ENCODE results near the gene TARBP1.

The TARBP1 gene

DNA sequence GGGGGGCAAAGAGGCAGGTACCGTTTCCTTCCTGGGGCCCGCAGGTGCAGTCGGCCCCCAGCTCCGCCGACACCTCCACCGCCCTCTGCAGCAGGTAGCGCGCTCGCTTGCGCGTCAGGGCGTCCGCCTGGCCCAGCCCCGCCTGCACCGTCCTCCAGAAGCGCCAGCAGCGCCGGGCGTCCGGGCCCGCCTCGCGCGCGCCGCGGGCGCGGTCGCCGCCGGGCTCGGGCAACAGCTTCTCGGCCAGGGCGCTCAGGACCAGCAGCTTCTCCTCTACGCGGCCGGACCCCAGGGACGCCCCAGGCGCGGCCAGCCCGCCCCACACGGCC is 863 bp downstream of the TARBP1 start:
- no peaks in the 10 kb centered on the region for H3K27me3 ChIP-seq (replicated peaks; ENCODE audit: control insufficient read depth, insufficient read depth, low read length)
- peaks cover 11% of the 10 kb centered on the region for H3K4me1 ChIP-seq (ENCODE audit: control insufficient read depth, insufficient read depth, low read length)
- peak; percentile 72 for DNase-seq (ENCODE audit: low read depth)
- H3K9ac ChIP-seq (ENCODE audit: low read length) = peak overlapping the region; percentile 87
- peak overlapping the region; percentile 84 for H3K4me3 ChIP-seq (ENCODE audit: low read length)
- no peaks in the 10 kb centered on the region for H3K9me3 ChIP-seq (ENCODE audit: control insufficient read depth, low read length)
- H3K36me3 ChIP-seq (ENCODE audit: control insufficient read depth, insufficient read depth, low read length, severe bottlenecking) = no peaks in the 10 kb centered on the region

DNA sequence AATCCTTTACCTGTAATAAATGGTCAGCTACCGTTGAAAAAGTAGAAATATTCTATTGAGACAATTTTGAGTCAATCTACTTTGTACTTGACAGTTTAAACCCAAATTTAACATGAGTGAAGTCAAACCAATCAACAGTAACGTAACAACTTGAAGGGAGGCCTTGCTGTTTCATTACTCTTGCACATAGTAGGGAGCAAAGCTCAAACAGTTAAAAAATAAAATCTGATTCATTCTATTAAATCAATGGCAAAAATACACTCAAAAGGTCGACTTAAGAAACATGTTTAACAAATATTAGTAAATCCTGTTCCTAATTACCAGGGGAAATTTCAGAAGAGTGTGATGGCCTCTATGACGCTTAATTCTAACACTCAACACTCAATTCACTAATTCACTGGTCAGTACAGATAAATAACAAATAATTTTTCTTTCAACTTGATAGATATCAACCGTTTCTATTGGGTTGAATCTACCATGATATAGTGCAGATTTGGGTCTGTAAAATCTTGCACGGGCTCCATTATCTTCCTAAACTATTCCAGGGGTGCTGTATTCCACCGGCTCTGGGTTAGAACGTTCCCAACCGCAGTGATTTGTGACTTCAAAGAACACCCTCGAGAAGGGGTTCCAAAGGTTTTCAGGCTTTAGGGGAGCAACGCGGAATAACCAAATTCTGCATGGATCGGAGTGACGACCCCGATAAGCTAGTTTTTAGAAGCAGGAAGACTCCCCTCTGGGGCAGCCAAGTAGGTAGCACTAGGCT is 1.4 kb downstream of the TARBP1 start:
- H3K4me1 ChIP-seq (ENCODE audit: control insufficient read depth, insufficient read depth, low read length) = peaks cover 11% of the 10 kb centered on the region
- H3K27me3 ChIP-seq (replicated peaks; ENCODE audit: control insufficient read depth, insufficient read depth, low read length) = no peaks in the 10 kb centered on the region
- no peaks in the 10 kb centered on the region for H3K9me3 ChIP-seq (ENCODE audit: control insufficient read depth, low read length)
- H3K9ac ChIP-seq (ENCODE audit: low read length) = peak overlapping the region; percentile 87
- no peaks in the 10 kb centered on the region for H3K36me3 ChIP-seq (ENCODE audit: control insufficient read depth, insufficient read depth, low read length, severe bottlenecking)
- no peak for DNase-seq (ENCODE audit: low read depth)
- H3K4me3 ChIP-seq (ENCODE audit: low read length) = peak overlapping the region; percentile 84

- H3K36me3 ChIP-seq (ENCODE audit: control insufficient read depth, insufficient read depth, low read length, severe bottlenecking) = no peaks in the 10 kb centered on the region
- no peak for DNase-seq (ENCODE audit: low read depth)
- no peak overlapping the region for H3K4me3 ChIP-seq (ENCODE audit: low read length)
- no peaks in the 10 kb centered on the region for H3K9me3 ChIP-seq (ENCODE audit: control insufficient read depth, low read length)
- no peaks in the 10 kb centered on the region for H3K27me3 ChIP-seq (replicated peaks; ENCODE audit: control insufficient read depth, insufficient read depth, low read length)
- H3K9ac ChIP-seq (ENCODE audit: low read length) = no peak overlapping the region
- H3K4me1 ChIP-seq (ENCODE audit: control insufficient read depth, insufficient read depth, low read length) = peaks cover 11% of the 10 kb centered on the region
Observed at GRCh38 chr1:234476172-234476571, 2.8 kb downstream of the TARBP1 start.

- DNase-seq (ENCODE audit: low read depth) = no peak
- Histone ChIP-seq H3K4me1 (ENCODE audit: control insufficient read depth, insufficient read depth, low read length) (peaks cover 11% of the 10 kb centered on the region), H3K36me3 (ENCODE audit: control insufficient read depth, insufficient read depth, low read length, severe bottlenecking) (no peaks in the 10 kb centered on the region), H3K9ac (ENCODE audit: low read length) (no peak overlapping the region), H3K9me3 (ENCODE audit: control insufficient read depth, low read length) (no peaks in the 10 kb centered on the region), H3K27me3 (replicated peaks; ENCODE audit: control insufficient read depth, insufficient read depth, low read length) (no peaks in the 10 kb centered on the region), H3K4me3 (ENCODE audit: low read length) (no peak overlapping the region)
Observed at GRCh38 chr1:234475167-234475793, 3.7 kb downstream of the TARBP1 start.

- peaks cover 11% of the 10 kb centered on the region for H3K4me1 ChIP-seq (ENCODE audit: control insufficient read depth, insufficient read depth, low read length)
- H3K9ac ChIP-seq (ENCODE audit: low read length) = no peak overlapping the region
- no peak overlapping the region for H3K4me3 ChIP-seq (ENCODE audit: low read length)
- H3K36me3 ChIP-seq (ENCODE audit: control insufficient read depth, insufficient read depth, low read length, severe bottlenecking) = no peaks in the 10 kb centered on the region
- peak; percentile 28 for DNase-seq (ENCODE audit: low read depth)
- no peaks in the 10 kb centered on the region for H3K27me3 ChIP-seq (replicated peaks; ENCODE audit: control insufficient read depth, insufficient read depth, low read length)
- no peaks in the 10 kb centered on the region for H3K9me3 ChIP-seq (ENCODE audit: control insufficient read depth, low read length)
Observed at GRCh38 chr1:234474375-234474774, 4.6 kb downstream of the TARBP1 start.

- H3K36me3 ChIP-seq (ENCODE audit: control insufficient read depth, insufficient read depth, low read length, severe bottlenecking) = no peaks in the 10 kb centered on the region
- H3K27me3 ChIP-seq (replicated peaks; ENCODE audit: control insufficient read depth, insufficient read depth, low read length) = no peaks in the 10 kb centered on the region
- no peak overlapping the region for H3K9ac ChIP-seq (ENCODE audit: low read length)
- H3K4me1 ChIP-seq (ENCODE audit: control insufficient read depth, insufficient read depth, low read length) = peaks cover 8% of the 10 kb centered on the region
- H3K9me3 ChIP-seq (ENCODE audit: control insufficient read depth, low read length) = no peaks in the 10 kb centered on the region
- no peak overlapping the region for H3K4me3 ChIP-seq (ENCODE audit: low read length)
- no peak for DNase-seq (ENCODE audit: low read depth)
Observed at GRCh38 chr1:234473118-234473517, 5.9 kb downstream of the TARBP1 start.

- no peaks in the 10 kb centered on the region for H3K9me3 ChIP-seq (ENCODE audit: control insufficient read depth, low read length)
- no peak for DNase-seq (ENCODE audit: low read depth)
- H3K4me1 ChIP-seq (ENCODE audit: control insufficient read depth, insufficient read depth, low read length) = no peaks in the 10 kb centered on the region
- no peaks in the 10 kb centered on the region for H3K27me3 ChIP-seq (replicated peaks; ENCODE audit: control insufficient read depth, insufficient read depth, low read length)
- H3K36me3 ChIP-seq (ENCODE audit: control insufficient read depth, insufficient read depth, low read length, severe bottlenecking) = peaks cover 21% of the 10 kb centered on the region
- no peak overlapping the region for H3K4me3 ChIP-seq (ENCODE audit: low read length)
- no peak overlapping the region for H3K9ac ChIP-seq (ENCODE audit: low read length)
Observed at GRCh38 chr1:234469376-234469775, 9.6 kb downstream of the TARBP1 start.

DNA sequence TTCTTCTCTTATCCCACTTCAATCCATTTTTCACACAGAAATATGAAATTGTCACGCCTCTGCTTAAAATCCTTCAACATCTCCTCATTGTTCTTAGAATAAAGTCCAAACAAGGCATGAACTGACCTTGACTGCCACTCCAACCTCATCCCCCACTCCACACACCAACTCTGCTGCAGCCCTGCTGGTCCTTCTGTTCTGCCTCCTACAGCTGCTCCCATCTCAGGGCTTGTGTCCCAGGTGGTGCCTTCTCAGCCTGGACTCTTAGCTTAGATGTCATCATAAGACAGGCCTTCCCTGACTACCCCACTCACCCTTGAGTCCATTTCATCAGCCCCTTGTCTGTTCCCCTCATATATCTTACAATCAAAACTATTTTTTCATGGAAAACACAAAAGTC is 10.4 kb downstream of the TARBP1 start:
- Histone ChIP-seq H3K9ac (ENCODE audit: low read length) (no peak overlapping the region), H3K27me3 (replicated peaks; ENCODE audit: control insufficient read depth, insufficient read depth, low read length) (no peaks in the 10 kb centered on the region), H3K9me3 (ENCODE audit: control insufficient read depth, low read length) (no peaks in the 10 kb centered on the region), H3K36me3 (ENCODE audit: control insufficient read depth, insufficient read depth, low read length, severe bottlenecking) (peaks cover 26% of the 10 kb centered on the region), H3K4me1 (ENCODE audit: control insufficient read depth, insufficient read depth, low read length) (no peaks in the 10 kb centered on the region), H3K4me3 (ENCODE audit: low read length) (no peak overlapping the region)
- DNase-seq (ENCODE audit: low read depth) = no peak

DNA sequence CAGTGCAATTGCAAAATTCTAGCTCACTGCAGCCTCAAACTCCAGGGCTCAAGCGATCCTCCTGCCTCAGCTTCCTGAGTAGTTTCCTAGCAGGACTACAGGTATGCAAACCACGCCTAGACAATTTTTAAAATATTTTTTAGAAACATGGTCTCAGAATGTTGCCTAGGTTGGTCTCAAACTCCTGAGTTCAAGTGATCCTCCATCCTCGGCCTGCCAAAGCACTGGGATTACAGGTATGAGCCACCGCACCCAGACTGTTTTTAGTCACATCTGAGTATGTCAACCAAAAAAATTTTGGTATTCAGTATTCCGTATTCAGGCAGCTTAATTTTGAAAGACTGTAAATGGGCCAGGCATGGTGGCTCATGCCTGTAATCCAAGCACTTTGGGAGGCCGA is 11.2 kb downstream of the TARBP1 start:
- no peaks in the 10 kb centered on the region for H3K27me3 ChIP-seq (replicated peaks; ENCODE audit: control insufficient read depth, insufficient read depth, low read length)
- H3K36me3 ChIP-seq (ENCODE audit: control insufficient read depth, insufficient read depth, low read length, severe bottlenecking) = peaks cover 33% of the 10 kb centered on the region
- H3K9ac ChIP-seq (ENCODE audit: low read length) = no peak overlapping the region
- DNase-seq (ENCODE audit: low read depth) = no peak
- H3K4me3 ChIP-seq (ENCODE audit: low read length) = no peak overlapping the region
- H3K4me1 ChIP-seq (ENCODE audit: control insufficient read depth, insufficient read depth, low read length) = no peaks in the 10 kb centered on the region
- H3K9me3 ChIP-seq (ENCODE audit: control insufficient read depth, low read length) = no peaks in the 10 kb centered on the region

DNA sequence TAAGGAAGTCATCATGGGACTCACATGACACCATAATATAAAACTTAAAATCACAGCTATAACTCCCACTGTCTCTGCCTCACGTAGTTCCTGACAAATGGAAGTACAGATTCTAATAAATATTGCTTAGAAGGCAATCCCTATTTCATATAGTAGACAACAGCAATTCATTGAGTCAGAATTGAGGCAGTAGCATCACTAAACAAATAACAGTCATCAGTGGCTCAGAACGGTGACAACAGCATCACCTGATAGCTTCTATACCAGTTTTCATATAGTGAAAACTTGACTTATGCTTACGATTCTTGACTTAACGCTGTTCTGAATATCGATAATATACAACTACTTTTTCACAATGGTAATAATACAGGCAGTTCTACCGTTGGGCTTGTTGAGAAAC is 12.0 kb downstream of the TARBP1 start:
- Histone ChIP-seq H3K4me1 (ENCODE audit: control insufficient read depth, insufficient read depth, low read length) (no peaks in the 10 kb centered on the region), H3K4me3 (ENCODE audit: low read length) (no peak overlapping the region), H3K27me3 (replicated peaks; ENCODE audit: control insufficient read depth, insufficient read depth, low read length) (no peaks in the 10 kb centered on the region), H3K9me3 (ENCODE audit: control insufficient read depth, low read length) (no peaks in the 10 kb centered on the region), H3K9ac (ENCODE audit: low read length) (no peak overlapping the region), H3K36me3 (ENCODE audit: control insufficient read depth, insufficient read depth, low read length, severe bottlenecking) (peaks cover 38% of the 10 kb centered on the region)
- no peak for DNase-seq (ENCODE audit: low read depth)

GRCh38 chr1:234463749-234464148 is 15.2 kb downstream of the TARBP1 start:
- H3K27me3 ChIP-seq (replicated peaks; ENCODE audit: control insufficient read depth, insufficient read depth, low read length) = no peaks in the 10 kb centered on the region
- no peaks in the 10 kb centered on the region for H3K4me1 ChIP-seq (ENCODE audit: control insufficient read depth, insufficient read depth, low read length)
- DNase-seq (ENCODE audit: low read depth) = no peak
- no peak overlapping the region for H3K4me3 ChIP-seq (ENCODE audit: low read length)
- peaks cover 41% of the 10 kb centered on the region for H3K36me3 ChIP-seq (ENCODE audit: control insufficient read depth, insufficient read depth, low read length, severe bottlenecking)
- H3K9me3 ChIP-seq (ENCODE audit: control insufficient read depth, low read length) = no peaks in the 10 kb centered on the region
- no peak overlapping the region for H3K9ac ChIP-seq (ENCODE audit: low read length)

- Histone ChIP-seq H3K9me3 (ENCODE audit: control insufficient read depth, low read length) (no peaks in the 10 kb centered on the region), H3K9ac (ENCODE audit: low read length) (no peak overlapping the region), H3K27me3 (replicated peaks; ENCODE audit: control insufficient read depth, insufficient read depth, low read length) (no peaks in the 10 kb centered on the region), H3K36me3 (ENCODE audit: control insufficient read depth, insufficient read depth, low read length, severe bottlenecking) (peaks cover 39% of the 10 kb centered on the region), H3K4me1 (ENCODE audit: control insufficient read depth, insufficient read depth, low read length) (no peaks in the 10 kb centered on the region), H3K4me3 (ENCODE audit: low read length) (no peak overlapping the region)
- no peak for DNase-seq (ENCODE audit: low read depth)
Observed at GRCh38 chr1:234460652-234461051, 18.3 kb downstream of the TARBP1 start.
